Limb (tissue), 2 donors: ENCODE measurements around the gene PKD1L1.
"Not testable (repeated sequence)": the region's sequence is repeated elsewhere in the genome, so short reads cannot be mapped to it uniquely, and the experiment has no call there.

Source experiments
- DNase-seq, 2 donors: peaks; one replicate each; pipeline ENCODE4 v3.0.0-alpha.2; 2016; ENCODE audit errors: extremely low spot score in 2 of 2

The PKD1L1 gene

DNA sequence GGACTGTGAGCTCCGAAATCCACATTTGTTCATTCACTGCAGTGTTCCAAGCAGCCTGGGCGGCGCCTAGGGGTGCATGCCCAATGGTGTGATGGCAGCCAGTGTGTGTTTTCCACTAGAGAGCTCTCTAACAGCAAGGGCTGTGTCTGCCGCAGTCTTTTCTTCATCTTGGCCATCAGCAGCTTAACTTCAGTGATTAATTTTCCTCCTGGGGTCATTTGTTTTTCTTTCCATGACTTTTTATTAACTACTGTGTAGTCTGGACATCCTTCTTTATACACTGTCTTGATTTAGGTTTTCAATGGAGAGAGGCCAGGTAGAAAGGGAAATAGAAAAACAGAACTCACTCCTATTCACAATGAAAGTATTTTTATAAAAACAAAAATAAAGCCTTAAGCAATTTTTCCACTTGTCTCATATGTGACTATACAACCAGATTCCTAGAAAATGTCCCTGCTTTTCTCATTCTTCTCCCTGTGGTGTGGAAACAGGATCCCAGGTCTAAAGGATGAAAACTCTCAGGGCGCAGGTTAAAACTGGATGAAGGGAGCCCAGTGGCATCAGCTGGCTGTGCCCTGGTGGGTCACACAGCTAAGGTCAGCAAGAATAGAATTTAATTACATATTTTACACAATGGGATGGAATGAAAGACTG lies 176.8 kb downstream of the PKD1L1 start:
- DNase-seq: peak; percentile 44 to 57

DNA sequence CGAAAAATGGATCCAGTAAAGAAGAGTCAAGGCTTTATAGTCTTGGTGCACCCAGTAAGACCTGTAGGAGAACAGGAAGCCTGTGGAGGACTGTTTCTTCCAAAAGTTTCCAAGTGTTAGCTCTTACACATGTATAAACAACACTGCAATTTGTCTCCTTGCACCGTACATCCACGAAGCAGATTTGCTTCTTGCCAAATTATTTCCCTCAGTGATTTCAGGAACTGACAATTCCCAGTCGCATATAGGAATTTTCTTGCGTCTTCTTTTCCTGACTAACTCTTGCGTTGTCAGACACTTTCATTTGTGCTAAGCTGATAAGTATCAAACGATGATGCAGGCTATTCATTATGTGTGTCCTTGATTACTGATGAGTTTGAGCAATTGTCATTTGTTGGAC lies 182.1 kb downstream of the PKD1L1 start:
- DNase-seq: no peak

GRCh38 chr7:47765373-47765979 lies 182.8 kb downstream of the PKD1L1 start:
- DNase-seq: no peak

- DNase-seq: no peak
Observed at GRCh38 chr7:47764746-47765145, 183.5 kb downstream of the PKD1L1 start.

DNA sequence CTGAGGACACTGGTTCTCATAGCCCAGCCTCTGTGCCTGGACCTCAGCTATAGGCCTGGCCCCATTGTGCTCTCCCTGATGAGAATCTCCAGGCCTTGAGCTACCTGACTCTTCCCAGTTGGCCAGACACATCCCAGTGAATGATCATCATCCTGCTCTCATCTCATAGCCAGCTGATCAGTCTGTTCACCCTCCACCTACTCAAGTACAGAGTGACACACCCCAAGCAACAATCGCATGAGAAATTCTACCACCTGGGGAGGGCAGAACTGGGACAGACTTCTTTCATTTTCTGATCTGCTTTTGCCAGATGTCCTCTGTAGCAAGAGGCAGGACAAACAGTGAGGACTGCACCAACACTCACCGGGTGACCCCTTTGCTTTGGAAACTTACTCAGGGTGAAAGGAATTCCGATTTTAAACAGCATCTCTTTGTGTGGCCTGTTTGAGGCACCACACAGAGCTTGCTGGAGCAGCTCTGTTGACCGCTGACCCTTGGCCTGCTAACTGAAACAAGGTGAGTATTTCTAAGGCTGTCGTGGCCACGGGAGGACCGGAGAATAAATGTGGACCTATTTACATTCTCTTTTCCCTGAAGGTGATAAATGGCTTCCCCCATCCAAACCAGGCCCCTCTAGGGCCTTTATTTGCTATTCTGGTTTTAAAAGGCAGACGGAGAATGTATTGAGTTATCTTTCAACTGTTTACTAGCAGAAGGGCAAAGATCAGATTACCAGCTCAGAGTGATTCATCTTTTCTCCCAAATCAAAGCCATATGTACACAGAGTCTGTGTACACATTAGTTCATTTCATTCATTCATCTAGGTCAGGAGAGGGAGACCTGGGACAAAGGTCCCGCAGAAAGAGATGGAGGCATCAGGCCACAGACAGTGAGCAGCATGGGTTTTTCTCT lies 184.9 kb downstream of the PKD1L1 start:
- DNase-seq: no peak

- DNase-seq: no peak
Observed at GRCh38 chr7:47762746-47763062, 185.6 kb downstream of the PKD1L1 start.

- DNase-seq: no peak
Observed at GRCh38 chr7:47762207-47762606, 186.1 kb downstream of the PKD1L1 start.

DNA sequence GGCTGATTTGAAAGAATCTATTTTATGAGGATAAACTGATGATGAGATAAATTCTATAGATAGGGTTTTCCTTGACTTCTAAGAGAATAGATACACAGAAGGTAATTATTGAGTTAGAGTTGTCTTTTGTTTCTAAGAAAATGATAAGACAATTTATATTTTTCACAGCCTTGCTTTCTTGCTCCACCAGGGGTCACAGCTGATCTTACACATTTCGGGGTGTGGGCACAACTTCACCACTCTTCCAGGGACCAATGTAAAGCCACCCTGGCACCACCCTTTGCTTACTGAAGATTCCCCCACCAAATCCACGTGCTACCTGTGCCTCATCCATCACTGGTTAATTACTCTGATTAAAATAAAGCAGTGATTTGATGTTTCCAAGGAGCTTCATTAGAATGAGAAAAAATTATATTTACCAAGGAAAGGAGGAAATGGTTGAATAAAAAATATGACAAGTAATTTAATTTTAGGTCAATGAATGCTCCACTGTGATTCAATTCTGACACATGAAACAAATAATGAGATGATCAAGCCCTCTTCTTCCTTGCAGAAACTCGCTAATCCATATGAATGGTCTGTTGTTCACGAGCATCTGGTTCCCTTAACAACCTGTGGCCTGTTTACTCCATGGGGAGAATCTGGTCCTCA lies 189.1 kb downstream of the PKD1L1 start:
- DNase-seq: no peak

- DNase-seq: no peak
Observed at GRCh38 chr7:47758546-47758945, 189.7 kb downstream of the PKD1L1 start.

GRCh38 chr7:47757921-47758411 lies 190.3 kb downstream of the PKD1L1 start:
- DNase-seq: no peak

- DNase-seq: no peak
Observed at GRCh38 chr7:47756636-47757035, 191.6 kb downstream of the PKD1L1 start.

DNA sequence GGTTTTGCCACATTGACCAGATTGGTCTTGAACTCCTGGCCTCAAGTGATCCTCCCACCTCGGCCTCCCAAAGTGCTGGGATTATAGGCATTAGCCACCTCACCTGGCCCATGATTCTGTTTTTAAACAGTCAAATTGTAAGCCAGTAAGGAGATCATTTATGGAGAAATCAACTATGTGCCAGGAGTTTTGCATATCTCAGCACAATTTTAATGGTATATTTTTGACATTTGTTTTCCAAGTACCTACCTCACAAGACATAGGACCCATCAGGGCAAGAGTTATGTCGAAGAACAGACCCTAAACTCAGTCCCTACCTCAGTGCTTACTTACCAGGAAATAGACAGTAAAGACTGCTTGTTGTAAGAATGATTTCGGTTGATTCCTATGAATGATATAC lies 193.0 kb downstream of the PKD1L1 start:
- no peak for DNase-seq

- DNase-seq: not testable (repeated sequence)
Observed at GRCh38 chr7:47751724-47752123, 196.5 kb downstream of the PKD1L1 start.

- DNase-seq: no peak
Observed at GRCh38 chr7:47751043-47751442, 197.2 kb downstream of the PKD1L1 start.

DNA sequence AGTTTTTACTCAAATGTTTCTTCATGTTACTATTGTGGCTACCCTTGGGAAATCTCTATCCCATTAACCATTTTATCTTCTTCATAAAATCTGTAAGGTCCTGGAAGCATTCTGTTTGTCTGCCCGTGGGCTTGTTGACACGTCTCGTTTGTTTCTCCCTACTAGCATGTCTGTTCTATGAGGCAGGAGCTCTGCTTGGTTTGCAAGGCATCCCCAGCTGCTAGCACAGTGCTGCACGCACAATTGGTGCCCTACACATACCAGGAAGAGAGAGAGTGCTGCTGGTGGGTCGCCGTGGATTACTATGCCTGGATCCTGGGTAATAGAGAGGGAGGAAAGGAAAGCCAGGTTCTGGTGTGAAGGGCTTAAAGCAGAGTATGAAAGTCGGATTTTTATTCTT lies 200.2 kb downstream of the PKD1L1 start:
- DNase-seq: no peak

DNA sequence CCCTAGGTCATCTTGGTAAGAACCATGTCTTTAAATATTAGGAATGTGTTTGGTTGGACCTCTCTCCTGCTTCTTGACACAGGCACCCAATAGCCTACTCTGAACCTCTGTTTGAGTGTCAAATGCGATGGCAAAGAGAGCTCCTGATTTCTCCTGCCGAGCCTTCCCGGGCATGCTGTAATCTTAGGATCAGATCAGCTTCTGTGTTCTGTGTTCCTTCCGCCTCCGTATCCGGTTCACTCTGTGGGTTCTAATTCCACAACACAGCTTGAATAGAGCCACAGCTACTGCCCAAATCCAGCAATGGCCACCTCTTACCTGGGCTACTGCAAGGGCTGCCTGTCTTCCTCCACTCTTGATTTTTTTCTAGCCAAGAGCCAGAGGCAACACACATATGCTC lies 201.1 kb downstream of the PKD1L1 start:
- no peak for DNase-seq

- no peak for DNase-seq
Observed at GRCh38 chr7:47746468-47746867, 201.8 kb downstream of the PKD1L1 start.

- DNase-seq: no peak
Observed at GRCh38 chr7:47744883-47745282, 203.4 kb downstream of the PKD1L1 start.

DNA sequence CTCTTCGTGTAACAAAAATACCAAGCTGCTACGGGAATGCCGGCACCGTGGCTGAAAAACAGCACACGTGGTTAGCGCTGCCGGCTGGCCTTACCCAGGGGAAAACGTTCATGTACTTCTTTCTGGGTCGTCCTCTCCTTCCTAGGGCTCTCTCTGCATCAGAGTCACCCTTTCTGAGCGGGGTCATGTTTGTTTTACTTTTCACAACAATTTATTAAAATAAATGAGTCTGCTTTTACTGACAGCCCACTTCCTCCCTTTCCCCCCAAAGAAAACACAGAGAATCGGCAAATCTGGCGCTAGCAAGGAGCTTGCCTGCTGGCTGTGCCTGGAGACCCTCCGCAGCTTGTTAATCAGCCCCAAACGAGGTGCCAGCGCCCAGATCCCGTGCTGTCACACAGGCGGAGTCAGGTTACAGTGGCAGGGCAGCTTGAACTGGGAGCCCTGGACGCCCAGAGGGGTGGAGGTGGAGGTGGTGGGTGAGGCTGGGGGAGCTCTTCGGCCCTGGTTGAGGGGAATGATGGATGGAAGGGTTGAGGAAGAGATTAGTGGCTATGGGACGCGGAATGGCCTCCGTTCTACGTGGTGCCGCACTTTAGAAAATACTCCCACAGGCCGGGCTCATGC lies 204.2 kb downstream of the PKD1L1 start:
- DNase-seq: no peak

GRCh38 chr7:47741984-47742383 lies 206.3 kb downstream of the PKD1L1 start:
- DNase-seq: no peak

- no peak for DNase-seq
Observed at GRCh38 chr7:47739891-47740290, 208.4 kb downstream of the PKD1L1 start.
